NB4 (cell line): Measurements from ENCODE around the gene MAD2L1.

Source experiments
- DNase-seq: peaks from one replicate; pipeline ENCODE4 v3.0.0; 2010; ENCODE audit warnings: low read depth
- H3K4me3 ChIP-seq: one replicate; pipeline ENCODE4 v1.5.1; 2011; ENCODE audit warnings: mild to moderate bottlenecking, low read depth, low read length, moderate library complexity
- CTCF ChIP-seq: IDR thresholded peaks from one replicate; pipeline ENCODE4 v1.5.1; 2012; ENCODE audit warnings: low read depth, low read length
- MAX ChIP-seq: IDR thresholded peaks from 2 replicates; pipeline ENCODE4 v1.6.1; 2011; ENCODE audit warnings: low read depth, low read length
- MYC ChIP-seq: IDR thresholded peaks from 2 replicates; pipeline ENCODE4 v1.6.1; 2011; ENCODE audit warnings: low read depth, low read length
- POLR2A ChIP-seq: IDR thresholded peaks from 2 replicates; pipeline ENCODE4 v1.6.1; 2011; ENCODE audit warnings: mild to moderate bottlenecking; ENCODE audit not compliant: insufficient read length; ENCODE audit errors: extremely low read depth

The MAD2L1 gene

GRCh38 chr4:120066517-120067340 is at the start of gene MAD2L1:
Gene MAD2L1, minus strand, starts transcription at chr4:120066848. Its CDS starts 114 bp downstream, at chr4:120066734.
- peak within 1 kb of the TSS; percentile 94 for H3K4me3 ChIP-seq
- TF ChIP-seq MYC (peak; percentile 78), CTCF (no peak), MAX (no peak; the same call in none of the 2 replicates), POLR2A (peak; percentile 85)
- DNase-seq: peak; percentile 97

DNA sequence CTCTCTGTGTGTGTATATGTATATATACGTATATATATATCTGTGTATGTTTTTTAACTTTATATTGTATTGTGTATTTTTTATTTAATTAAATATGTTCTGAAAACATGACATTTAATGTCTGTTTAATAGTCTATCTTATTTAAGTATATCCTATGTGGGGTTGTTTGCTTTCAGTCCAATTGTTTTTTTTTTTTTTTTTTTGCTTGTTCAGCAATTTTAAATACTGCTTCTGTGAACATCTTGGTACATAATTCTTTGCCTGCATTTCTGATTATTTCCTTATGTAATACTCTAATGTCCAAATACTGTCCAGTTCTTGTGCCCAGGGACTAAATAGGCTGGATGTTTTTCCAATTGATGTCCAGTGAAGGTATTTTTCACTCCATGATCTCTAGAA is 45.1 kb upstream of the MAD2L1 start:
- no peak overlapping the region for H3K4me3 ChIP-seq
- TF ChIP-seq MAX (no peak), POLR2A (no peak), MYC (no peak), CTCF (no peak)
- no peak for DNase-seq

DNA sequence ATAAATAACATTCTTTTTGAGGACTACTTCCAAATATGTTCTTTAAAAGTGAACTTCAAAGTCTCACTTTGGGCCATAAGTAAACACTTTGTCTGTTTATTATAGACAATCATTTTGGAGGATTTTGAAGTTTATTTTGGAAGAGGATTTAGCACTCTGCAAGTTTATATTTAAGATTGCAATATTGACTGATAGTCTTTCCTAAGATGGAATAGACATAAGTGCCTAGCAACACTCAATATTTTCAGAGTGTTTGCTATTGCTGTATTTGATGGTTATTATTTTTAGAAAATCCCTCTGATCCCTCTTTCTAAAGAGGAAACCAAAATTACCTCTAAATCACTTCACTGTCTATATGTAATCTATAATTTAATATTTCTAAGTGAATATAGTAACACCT is 42.8 kb upstream of the MAD2L1 start:
- no peak overlapping the region for H3K4me3 ChIP-seq
- no peak for TF ChIP-seq CTCF
- DNase-seq: no peak

- DNase-seq: no peak
- H3K4me3 ChIP-seq: no peak overlapping the region
- TF ChIP-seq MYC: no peak
- no peak for TF ChIP-seq POLR2A
- no peak for TF ChIP-seq CTCF
- no peak for TF ChIP-seq MAX
Observed at GRCh38 chr4:120105472-120105871, 38.8 kb upstream of the MAD2L1 start.

DNA sequence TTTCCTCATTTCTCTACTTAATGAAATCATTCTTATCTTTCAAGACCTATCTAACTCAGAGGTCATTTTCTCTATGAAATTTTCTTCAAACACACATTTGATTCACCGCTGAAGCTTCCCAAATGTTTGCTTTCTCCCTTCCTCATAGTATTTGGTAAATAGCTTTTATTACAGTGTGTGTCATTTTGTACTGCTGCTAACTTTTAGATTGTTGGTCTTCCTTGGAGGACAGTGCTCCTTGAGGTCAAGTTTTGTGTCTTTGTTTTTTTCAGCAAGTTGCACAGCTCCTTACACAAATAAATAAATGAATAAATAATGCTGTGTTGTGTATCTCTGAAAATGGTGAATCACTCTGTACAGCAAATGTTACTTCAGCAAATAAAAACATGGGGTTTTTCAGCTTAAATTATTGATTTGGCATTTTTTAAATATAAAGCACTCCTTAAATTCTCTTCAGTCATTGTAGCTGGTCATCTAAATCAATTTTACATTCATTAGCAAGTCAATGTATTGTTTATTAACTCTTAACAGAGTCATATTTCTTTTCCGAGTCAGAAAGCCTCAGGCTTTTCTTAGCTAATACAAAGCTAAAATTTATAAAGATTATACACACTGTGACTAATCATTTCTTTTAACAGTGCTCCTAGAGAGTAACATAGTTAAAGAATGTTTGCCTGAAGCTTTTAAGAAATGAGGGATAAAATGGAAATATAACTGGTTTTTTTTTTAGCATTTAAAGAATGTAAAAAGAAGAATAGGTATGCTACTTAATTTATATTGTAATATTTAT is 30.1 kb upstream of the MAD2L1 start:
- no peak overlapping the region for H3K4me3 ChIP-seq
- DNase-seq: no peak
- TF ChIP-seq MAX: no peak
- no peak for TF ChIP-seq MYC
- TF ChIP-seq CTCF: no peak
- TF ChIP-seq POLR2A: no peak
